Measurements from ENCODE around the gene MPPED2.

- TF ChIP-seq POLR2A (IDR thresholded peaks at IDR 0.05; ENCODE audit: low read depth, low read length) (no peak), YY1 (IDR thresholded peaks at IDR 0.05; ENCODE audit: low read depth, low read length) (no peak), MAX (IDR thresholded peaks at IDR 0.05; ENCODE audit: low read depth, low read length) (no peak), CTCF (IDR thresholded peaks at IDR 0.05 in 2 of 3, conservative IDR thresholded peaks at IDR 0.05 in 1 of 3; ENCODE audit: control insufficient read depth in 2 of 3, extremely low read depth in 1 of 3, insufficient read depth in 1 of 3, low read depth in 3 of 3, low read length in 3 of 3) (no peak)
These were observed 139.0 kb downstream of the MPPED2 start for GRCh38 chr11:30447058-30447640.

Data from GM12878 (cell line).